Trophoblast cell (in vitro differentiated cells and primary cell): ENCODE data around the gene SPAM1.

Source experiments
- DNase-seq, 2 donors: peaks; one replicate each; pipeline ENCODE4 v3.0.0-alpha.2; 2016
- H2AFZ ChIP-seq: 2 replicates; pipeline ENCODE4 v1.6.1; 2013; ENCODE audit warnings: low read length, moderate library complexity, mild to moderate bottlenecking; ENCODE audit not compliant: insufficient read depth, poor library complexity
- H2AK5ac ChIP-seq: 2 replicates; pipeline ENCODE4 v1.6.1; 2013; ENCODE audit warnings: mild to moderate bottlenecking, low read length
- H2BK120ac ChIP-seq: 2 replicates; pipeline ENCODE4 v1.6.1; 2013; ENCODE audit warnings: low read length, mild to moderate bottlenecking, moderate library complexity; ENCODE audit not compliant: insufficient read depth, poor library complexity
- H2BK12ac ChIP-seq: 2 replicates; pipeline ENCODE4 v1.6.1; 2013; ENCODE audit warnings: mild to moderate bottlenecking, low read length, moderate library complexity
- H2BK5ac ChIP-seq: 2 replicates; pipeline ENCODE4 v1.6.1; 2013; ENCODE audit warnings: low read length, low read depth, moderate library complexity, mild to moderate bottlenecking; ENCODE audit not compliant: poor library complexity
- H3K14ac ChIP-seq: 2 replicates; pipeline ENCODE4 v1.6.1; 2013; ENCODE audit warnings: mild to moderate bottlenecking, low read length
- H3K18ac ChIP-seq: 2 replicates; pipeline ENCODE4 v1.6.1; 2013; ENCODE audit warnings: mild to moderate bottlenecking, low read length
- H3K23ac ChIP-seq: 2 replicates; pipeline ENCODE4 v1.6.1; 2013; ENCODE audit warnings: low read length
- H3K27ac ChIP-seq: 2 replicates; pipeline ENCODE4 v1.5.1; 2013; ENCODE audit warnings: low read depth, mild to moderate bottlenecking, inconsistent platforms, low read length, moderate library complexity
- H3K27me3 ChIP-seq: 2 replicates; pipeline ENCODE4 v1.6.1; 2013; ENCODE audit warnings: inconsistent platforms, mild to moderate bottlenecking, low read length, moderate library complexity; ENCODE audit not compliant: insufficient read depth
- H3K36me3 ChIP-seq, 2 experiments: 1 replicate in 1 of 2; 2 replicates in 1 of 2; pipeline ENCODE4 v1.6.1; 2013; ENCODE audit warnings: low read length in 2 of 2, mild to moderate bottlenecking in 2 of 2, moderate library complexity in 1 of 2; ENCODE audit not compliant: insufficient read depth in 2 of 2, control insufficient read depth in 1 of 2
- H3K4ac ChIP-seq: 2 replicates; pipeline ENCODE4 v1.6.1; 2013; ENCODE audit warnings: low read depth, mild to moderate bottlenecking, low read length, moderate library complexity
- H3K4me1 ChIP-seq, 2 experiments: 1 replicate in 1 of 2; 2 replicates in 1 of 2; pipeline ENCODE4 v1.6.1; 2013; ENCODE audit warnings: low read length in 2 of 2, mild to moderate bottlenecking in 2 of 2, moderate library complexity in 1 of 2; ENCODE audit not compliant: insufficient read depth in 2 of 2, control insufficient read depth in 1 of 2
- H3K4me2 ChIP-seq: 2 replicates; pipeline ENCODE4 v1.6.1; 2013; ENCODE audit warnings: inconsistent platforms, mild to moderate bottlenecking, low read length, moderate library complexity
- H3K4me3 ChIP-seq: 2 replicates; pipeline ENCODE4 v1.5.1; 2013; ENCODE audit warnings: mild to moderate bottlenecking, low read depth, low read length, inconsistent platforms
- H3K79me1 ChIP-seq: one replicate; pipeline ENCODE4 v1.6.1; 2013; ENCODE audit warnings: low read length
- H3K79me2 ChIP-seq: 2 replicates; pipeline ENCODE4 v1.6.1; 2013; ENCODE audit warnings: low read length, mild to moderate bottlenecking; ENCODE audit not compliant: control insufficient read depth, insufficient read depth, poor library complexity
- H3K9ac ChIP-seq: 2 replicates; pipeline ENCODE4 v1.6.1; 2013; ENCODE audit warnings: mild to moderate bottlenecking, low read length
- H3K9me3 ChIP-seq: 2 replicates; pipeline ENCODE4 v1.6.1; 2013; ENCODE audit warnings: low read depth, mild to moderate bottlenecking, control low read depth, inconsistent platforms, low read length; ENCODE audit not compliant: insufficient read depth
- H4K12ac ChIP-seq: 2 replicates; pipeline ENCODE4 v1.6.1; 2013; ENCODE audit warnings: low read depth, mild to moderate bottlenecking, low read length, moderate library complexity
- H4K8ac ChIP-seq: 2 replicates; pipeline ENCODE4 v1.6.1; 2013; ENCODE audit warnings: low read depth, mild to moderate bottlenecking, low read length, moderate library complexity
- H4K91ac ChIP-seq: one replicate; pipeline ENCODE4 v1.6.1; 2013; ENCODE audit warnings: low read depth, mild to moderate bottlenecking, low read length, moderate library complexity
- WGBS: extraction: QIAGEN DNeasy Blood & Tissue Kit; methylation state at CpG from one replicate; pipeline ENCODE4 v1.1.7; 2013; ENCODE audit warnings: missing lambda C conversion rate; ENCODE audit not compliant: insufficient read length, insufficient coverage; ENCODE audit errors: extremely low coverage; 5-methylcytosine and 5-hydroxymethylcytosine counted together

SPAM1 gene

DNA sequence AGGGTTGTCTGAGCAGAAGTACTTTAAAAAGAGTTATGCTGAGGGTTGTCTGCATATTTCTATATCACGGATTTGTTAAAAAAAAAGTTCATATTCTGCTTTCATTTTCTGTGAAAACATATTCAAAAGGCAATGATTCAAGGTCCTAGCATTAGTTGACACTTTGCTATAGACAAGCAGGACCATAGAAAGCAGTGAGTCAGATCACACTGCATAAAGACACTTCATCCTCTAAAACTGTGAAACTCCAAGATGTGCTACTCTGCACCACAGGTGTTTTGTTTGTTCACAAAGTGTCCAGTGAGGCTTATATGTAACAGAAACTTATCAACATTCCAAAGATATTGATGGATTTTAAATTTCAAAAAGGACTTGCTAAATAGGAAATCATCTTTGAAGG is 47.0 kb downstream of the SPAM1 start:
- Histone ChIP-seq H3K79me2 (no peaks in the 10 kb centered on the region), H3K9ac (no peak overlapping the region), H3K36me3 (no peaks in the 10 kb centered on the region), H2BK120ac (no peak overlapping the region), H2AK5ac (no peak overlapping the region), H2BK12ac (no peak overlapping the region), H3K79me1 (no peaks in the 10 kb centered on the region), H4K12ac (no peak overlapping the region), H3K4me2 (no peak overlapping the region), H3K18ac (no peak overlapping the region), H2AFZ (no peak overlapping the region), H3K27ac (no peak overlapping the region), H4K91ac (no peak overlapping the region), H2BK5ac (no peak overlapping the region), H3K23ac (no peak overlapping the region), H3K9me3 (no peaks in the 10 kb centered on the region), H3K4me3 (no peak overlapping the region), H4K8ac (no peak overlapping the region), H3K14ac (no peak overlapping the region), H3K4ac (no peak overlapping the region), H3K27me3 (no peaks in the 10 kb centered on the region), H3K4me1 (no peaks in the 10 kb centered on the region)
- DNase-seq, result no peak
- no CpG with 5 or more reads among the region's 1 CpG for WGBS

DNA sequence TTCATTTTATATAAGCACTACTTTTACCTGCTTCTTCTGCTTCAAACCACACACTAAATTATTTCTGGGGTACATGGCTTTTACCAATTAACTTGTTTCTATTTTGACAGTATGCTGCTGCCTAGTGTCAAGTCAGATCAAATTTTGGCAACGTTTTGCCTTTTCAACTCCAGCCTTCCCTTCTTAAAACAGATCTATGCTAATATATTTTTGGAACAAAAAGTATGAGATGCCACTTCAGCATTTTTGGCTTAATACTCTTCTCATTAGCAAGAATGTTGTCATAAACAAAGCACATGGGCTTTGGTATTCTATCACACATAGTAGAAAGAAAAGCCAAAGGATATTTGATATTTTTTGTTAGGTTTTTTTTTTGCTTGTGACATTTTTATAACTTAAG is 47.8 kb downstream of the SPAM1 start:
- no peak for DNase-seq
- Histone ChIP-seq H4K8ac (no peak overlapping the region), H3K9ac (no peak overlapping the region), H2BK120ac (no peak overlapping the region), H2BK12ac (no peak overlapping the region), H3K27me3 (no peaks in the 10 kb centered on the region), H3K79me2 (no peaks in the 10 kb centered on the region), H2AFZ (no peak overlapping the region), H3K36me3 (no peaks in the 10 kb centered on the region), H2BK5ac (no peak overlapping the region), H3K27ac (no peak overlapping the region), H3K4ac (no peak overlapping the region), H3K18ac (no peak overlapping the region), H2AK5ac (no peak overlapping the region), H3K4me3 (no peak overlapping the region), H4K91ac (no peak overlapping the region), H3K4me1 (no peaks in the 10 kb centered on the region), H3K14ac (no peak overlapping the region), H3K79me1 (no peaks in the 10 kb centered on the region), H3K4me2 (no peak overlapping the region), H3K23ac (no peak overlapping the region), H3K9me3 (no peaks in the 10 kb centered on the region), H4K12ac (no peak overlapping the region)
- WGBS, result no CpG with 5 or more reads among the region's 1 CpG

DNA sequence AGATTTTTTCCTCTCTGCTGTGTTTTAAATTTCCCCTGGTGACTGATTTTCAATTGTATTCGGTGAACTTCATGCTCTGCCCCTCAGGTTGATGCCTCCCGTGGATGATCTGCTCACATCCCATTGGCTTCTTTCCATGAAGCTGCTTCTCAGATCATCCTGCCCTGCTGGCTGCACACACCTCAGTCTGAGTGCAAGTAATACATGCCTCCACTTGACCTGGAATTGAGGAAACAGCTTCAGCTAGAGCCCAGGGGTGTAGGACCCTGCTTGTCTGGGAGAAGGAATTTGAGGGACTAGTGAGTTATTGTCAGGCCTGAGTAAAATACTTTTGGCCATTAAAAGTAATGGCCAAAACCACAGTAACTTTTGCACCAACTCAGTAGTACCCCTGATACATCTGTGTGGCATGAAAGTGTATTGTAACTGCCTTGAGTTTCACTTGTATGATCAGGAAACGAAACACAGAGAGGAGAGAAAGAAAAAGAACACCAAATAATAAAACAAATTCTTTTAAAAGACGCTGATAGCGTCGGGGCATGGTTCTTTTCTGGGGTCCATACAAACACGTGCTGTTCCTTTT is 49.4 kb downstream of the SPAM1 start:
- no peak overlapping the region for H2AK5ac ChIP-seq
- WGBS, result no CpG with 5 or more reads among the region's 7 CpGs
- DNase-seq, result no peak
- no peak overlapping the region for H3K27ac ChIP-seq
- no peak overlapping the region for H3K23ac ChIP-seq
- no peak overlapping the region for H3K4me3 ChIP-seq
- H4K8ac ChIP-seq, result no peak overlapping the region
- no peaks in the 10 kb centered on the region for H3K79me1 ChIP-seq
- H4K12ac ChIP-seq, result no peak overlapping the region
- no peaks in the 10 kb centered on the region for H3K4me1 ChIP-seq
- no peaks in the 10 kb centered on the region for H3K27me3 ChIP-seq
- no peak overlapping the region for H2BK12ac ChIP-seq
- no peak overlapping the region for H2BK120ac ChIP-seq
- H4K91ac ChIP-seq, result no peak overlapping the region
- H3K14ac ChIP-seq, result no peak overlapping the region
- H2AFZ ChIP-seq, result no peak overlapping the region
- no peak overlapping the region for H3K18ac ChIP-seq
- H3K9ac ChIP-seq, result no peak overlapping the region
- no peaks in the 10 kb centered on the region for H3K36me3 ChIP-seq
- H3K9me3 ChIP-seq, result no peaks in the 10 kb centered on the region
- no peak overlapping the region for H2BK5ac ChIP-seq
- no peak overlapping the region for H3K4me2 ChIP-seq
- H3K4ac ChIP-seq, result no peak overlapping the region
- no peaks in the 10 kb centered on the region for H3K79me2 ChIP-seq

DNA sequence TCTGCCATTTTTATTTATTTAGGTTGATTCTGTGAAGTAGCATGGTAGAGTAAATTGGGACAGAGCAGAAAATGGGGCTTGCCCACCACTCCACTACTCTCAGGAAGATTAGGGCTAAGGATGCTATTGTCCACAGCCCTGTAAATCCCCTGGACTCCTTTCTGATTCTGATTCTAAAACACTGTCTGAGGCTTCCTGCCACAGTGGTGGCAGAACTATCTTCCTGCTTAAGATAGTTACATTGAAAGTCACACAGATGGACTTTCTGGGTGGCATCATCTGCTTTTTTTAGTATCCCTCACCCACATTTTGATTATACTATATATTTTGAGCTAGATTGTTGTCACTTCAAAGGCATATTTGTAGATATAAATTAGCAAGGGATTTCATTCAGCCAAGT is 50.0 kb downstream of the SPAM1 start:
- H3K36me3 ChIP-seq, result no peaks in the 10 kb centered on the region
- no peak overlapping the region for H2BK120ac ChIP-seq
- H3K27me3 ChIP-seq, result no peaks in the 10 kb centered on the region
- H4K91ac ChIP-seq, result no peak overlapping the region
- H3K4ac ChIP-seq, result no peak overlapping the region
- H3K18ac ChIP-seq, result no peak overlapping the region
- H3K79me1 ChIP-seq, result no peaks in the 10 kb centered on the region
- no peak overlapping the region for H3K14ac ChIP-seq
- no peak overlapping the region for H3K27ac ChIP-seq
- H2AFZ ChIP-seq, result no peak overlapping the region
- no peak overlapping the region for H2BK5ac ChIP-seq
- no peak overlapping the region for H3K9ac ChIP-seq
- H3K79me2 ChIP-seq, result no peaks in the 10 kb centered on the region
- no peak overlapping the region for H3K23ac ChIP-seq
- no peak overlapping the region for H3K4me3 ChIP-seq
- no peak overlapping the region for H4K12ac ChIP-seq
- no peak for DNase-seq
- no peaks in the 10 kb centered on the region for H3K4me1 ChIP-seq
- no peak overlapping the region for H3K4me2 ChIP-seq
- H2AK5ac ChIP-seq, result no peak overlapping the region
- H3K9me3 ChIP-seq, result no peaks in the 10 kb centered on the region
- no peak overlapping the region for H4K8ac ChIP-seq
- H2BK12ac ChIP-seq, result no peak overlapping the region
